Left hindlimb (tissue), 1 donor: ENCODE results near the gene FNIP2.
"Not testable (repeated sequence)": the region's sequence is repeated elsewhere in the genome, so short reads cannot be mapped to it uniquely, and the experiment has no call there.

Experiments used
- DNase-seq: peaks from one replicate; pipeline ENCODE4 v3.0.0-alpha.2; 2018

The FNIP2 gene

DNA sequence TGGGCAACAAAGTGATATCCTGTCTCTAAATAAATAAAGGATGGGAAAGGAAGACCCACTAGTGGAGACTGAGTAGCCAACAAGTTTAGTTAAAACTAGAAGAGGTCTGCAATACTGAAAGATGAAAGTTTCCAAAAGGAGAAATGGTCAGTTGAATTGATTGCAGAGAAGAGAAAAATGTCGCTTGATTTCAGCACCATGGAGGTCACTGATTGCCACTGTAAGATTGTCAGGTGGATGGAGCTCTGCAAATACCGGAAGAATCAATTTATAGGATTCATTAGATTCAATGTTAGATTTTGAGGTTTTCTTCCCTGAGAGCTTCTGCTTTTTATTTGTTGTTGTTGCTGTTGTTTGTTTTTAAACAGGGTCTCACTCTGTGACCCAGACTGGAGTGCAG, 5.4 kb upstream of the FNIP2 start:
- DNase-seq = no peak

GRCh38 chr4:158766434-158767044, 2.3 kb upstream of the FNIP2 start:
- DNase-seq = no peak

DNA sequence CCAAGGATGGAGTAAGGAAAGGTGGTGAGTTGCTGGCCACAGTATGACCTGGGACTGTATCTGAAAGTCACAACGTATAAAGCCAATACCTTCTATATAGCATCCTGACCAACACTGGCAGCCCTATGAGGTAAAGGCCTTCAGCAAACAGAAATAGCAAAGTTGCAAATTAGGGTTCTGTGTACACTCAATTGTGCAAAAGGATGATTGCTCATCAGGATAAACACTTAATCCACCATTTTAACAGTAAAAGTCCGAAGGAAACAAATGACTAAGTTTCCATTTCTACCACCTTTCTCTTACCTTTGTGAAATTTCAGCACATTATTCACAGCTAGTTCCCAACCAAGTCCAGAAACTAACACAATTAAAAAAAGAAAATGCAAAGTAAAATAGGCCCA, 1.4 kb upstream of the FNIP2 start:
- no peak for DNase-seq

DNA sequence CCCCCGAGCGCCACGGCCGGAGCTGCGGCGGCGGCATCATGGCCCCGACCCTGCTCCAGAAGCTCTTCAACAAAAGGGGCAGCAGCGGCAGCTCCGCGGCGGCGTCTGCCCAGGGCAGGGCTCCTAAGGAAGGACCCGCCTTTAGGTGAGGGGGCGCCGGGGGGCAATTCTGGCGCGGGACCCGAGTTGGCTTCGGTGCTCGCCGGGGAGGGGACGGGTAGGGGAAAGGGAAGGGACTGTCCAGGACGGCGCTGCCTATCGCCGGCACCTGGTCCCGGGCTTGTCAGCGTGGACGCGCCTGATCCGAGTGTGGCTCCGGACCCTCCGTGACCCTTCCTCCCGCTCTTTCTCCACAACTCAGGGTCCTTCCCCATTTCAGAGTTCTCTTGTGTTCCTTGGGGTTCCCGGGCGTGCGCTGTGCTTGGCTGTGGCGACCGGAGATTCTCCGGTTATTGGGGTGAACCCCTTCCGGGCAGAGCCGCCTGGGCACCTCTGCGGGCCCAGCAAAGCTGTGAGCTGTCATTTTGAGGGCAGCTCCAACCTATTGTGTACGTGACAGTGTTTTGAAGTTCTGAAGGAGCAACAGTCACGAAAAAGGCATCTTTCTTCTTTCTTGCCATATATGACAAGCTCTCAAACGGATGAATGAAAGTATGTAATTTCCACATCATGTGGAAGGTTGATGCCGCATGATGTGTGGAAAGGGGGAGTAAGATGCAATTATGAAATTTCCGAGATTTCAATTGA, 522 bp downstream of the FNIP2 start:
- DNase-seq = peak; percentile 62

- no peak for DNase-seq
These were observed 1.8 kb downstream of the FNIP2 start for GRCh38 chr4:158770671-158771070.

- DNase-seq = no peak
These were observed 3.0 kb downstream of the FNIP2 start for GRCh38 chr4:158771776-158772175.

DNA sequence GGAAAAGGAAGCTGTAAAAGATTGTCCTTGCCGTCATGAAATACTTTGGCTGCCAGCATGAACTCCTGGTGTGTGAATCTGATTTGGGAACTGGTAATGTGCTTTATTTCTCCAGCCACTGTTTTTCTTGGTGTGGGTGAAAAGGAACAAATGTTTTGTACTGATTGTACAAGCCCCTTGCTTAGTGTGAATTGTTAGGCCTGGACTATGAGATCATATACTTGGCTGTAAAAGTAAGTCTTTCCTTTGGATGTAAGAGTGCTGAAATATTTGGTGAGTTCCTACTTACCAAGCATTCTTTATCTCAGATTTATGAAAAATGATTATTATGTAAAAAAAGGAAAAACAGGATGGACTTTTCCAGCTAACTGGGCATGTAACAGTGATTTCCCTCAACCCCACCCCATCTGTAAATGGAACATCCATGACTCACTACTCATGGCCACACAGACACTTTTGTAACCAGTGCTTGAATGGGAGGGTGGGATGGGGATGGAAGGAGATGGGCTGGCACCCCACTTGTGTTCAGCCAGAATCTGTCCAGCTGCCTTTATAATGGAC, 6.3 kb downstream of the FNIP2 start:
- DNase-seq = no peak

DNA sequence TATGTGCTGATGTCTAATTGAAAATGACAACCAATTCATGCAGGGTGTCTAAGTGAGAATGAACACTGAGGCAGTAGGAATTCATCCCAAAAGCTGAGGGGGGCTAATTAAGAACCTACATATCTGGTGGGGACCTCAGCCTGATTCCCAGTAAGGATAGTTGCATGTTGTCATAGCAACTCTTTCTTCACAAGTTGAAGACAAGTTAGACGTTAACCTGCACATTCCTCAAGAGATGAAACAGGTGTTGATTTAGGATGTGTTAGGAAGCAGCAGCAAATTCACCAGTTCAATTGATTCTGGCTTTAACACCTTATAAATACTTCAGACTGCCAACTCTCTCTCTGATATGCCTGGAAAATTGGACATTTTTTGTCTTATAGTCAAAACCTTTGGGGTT, 7.3 kb downstream of the FNIP2 start:
- no peak for DNase-seq

GRCh38 chr4:158777423-158778155, 8.8 kb downstream of the FNIP2 start:
- DNase-seq = no peak

DNA sequence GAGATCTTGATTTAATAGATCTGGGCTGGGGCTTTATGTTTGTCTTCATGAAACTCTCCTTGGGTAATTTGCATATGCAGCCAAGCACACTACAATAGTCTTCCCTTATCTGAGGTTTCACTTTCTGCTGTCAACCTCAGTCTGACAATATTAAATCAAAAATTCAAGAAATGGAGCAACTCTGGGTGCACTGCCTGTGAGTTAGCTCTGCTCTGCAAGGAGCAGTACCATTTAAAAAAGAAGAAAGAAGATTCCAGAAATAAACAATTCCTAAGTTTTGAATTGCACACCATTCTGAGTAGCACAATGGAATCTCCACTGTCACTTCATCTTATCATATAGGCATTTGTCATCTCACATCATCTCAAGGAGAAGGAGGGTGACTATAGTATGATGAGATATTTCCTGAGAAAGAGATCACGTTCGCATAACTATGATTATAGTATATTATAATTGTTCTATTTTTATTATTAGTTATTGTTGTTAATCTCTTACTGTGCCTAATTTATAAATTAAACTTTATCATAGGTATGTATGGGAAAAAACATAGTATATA, 9.4 kb downstream of the FNIP2 start:
- no peak for DNase-seq

DNA sequence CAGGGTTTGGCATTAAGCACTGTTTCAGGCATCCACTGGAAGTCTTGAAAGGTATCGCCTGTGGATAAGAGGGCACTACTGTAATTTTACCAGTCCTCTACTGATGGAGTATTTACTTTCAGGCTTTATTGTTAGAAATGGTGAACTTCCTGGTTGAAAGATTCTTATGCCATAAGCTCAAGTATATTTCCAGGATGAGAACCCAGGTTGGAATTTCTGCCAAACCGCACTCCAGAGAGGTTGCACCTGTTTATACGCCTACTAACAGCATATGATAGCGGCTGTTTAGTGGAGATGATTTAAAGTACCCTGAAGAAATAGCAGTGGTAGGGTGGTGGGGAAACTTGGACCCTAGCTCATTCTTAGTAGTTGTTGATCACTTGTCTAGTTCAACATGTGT, 9.9 kb downstream of the FNIP2 start:
- no peak for DNase-seq

- DNase-seq = no peak
These were observed 13.1 kb downstream of the FNIP2 start for GRCh38 chr4:158781963-158782362.

DNA sequence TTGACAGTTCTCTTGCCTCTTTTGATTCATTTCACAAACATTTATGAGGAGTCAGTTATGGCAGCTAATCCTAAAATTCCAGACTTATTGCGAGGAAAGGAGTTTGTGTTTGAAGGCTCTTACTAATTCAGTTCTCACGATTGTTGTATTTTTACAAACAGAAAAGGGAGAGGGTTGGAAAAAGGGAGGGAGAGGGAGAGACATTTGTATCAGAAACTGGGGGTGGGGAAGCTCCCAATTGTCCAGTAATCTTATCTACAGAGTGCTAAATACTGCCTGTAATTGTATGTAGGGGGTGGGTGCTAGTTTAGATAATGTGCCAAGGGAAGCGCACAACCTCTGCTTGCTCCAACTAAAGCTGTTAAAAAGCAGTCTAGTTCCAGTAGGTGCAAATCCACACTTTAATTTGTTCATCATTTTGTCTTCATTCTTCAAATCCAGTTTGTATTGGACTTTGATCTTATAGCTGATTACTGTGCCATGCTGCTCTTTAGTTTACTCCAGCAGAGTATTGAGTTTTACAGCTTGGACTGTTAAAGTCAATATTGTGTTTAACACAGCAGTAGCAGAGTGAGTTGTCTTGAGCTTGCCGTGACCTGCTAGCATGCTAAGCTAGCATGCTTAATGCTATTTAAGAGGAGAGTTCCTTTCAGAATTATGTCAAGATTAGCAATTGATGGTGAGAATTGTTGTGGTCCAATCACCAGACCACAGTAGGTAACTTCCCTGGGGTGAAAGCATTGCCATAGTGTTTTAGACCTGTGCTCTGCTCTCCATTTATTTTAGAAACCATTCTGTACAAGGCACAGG, 13.9 kb downstream of the FNIP2 start:
- DNase-seq = no peak

GRCh38 chr4:158783785-158784184, 15.0 kb downstream of the FNIP2 start:
- no peak for DNase-seq

GRCh38 chr4:158785718-158786117, 16.9 kb downstream of the FNIP2 start:
- DNase-seq = no peak

GRCh38 chr4:158786121-158786601, 17.3 kb downstream of the FNIP2 start:
- DNase-seq = no peak

DNA sequence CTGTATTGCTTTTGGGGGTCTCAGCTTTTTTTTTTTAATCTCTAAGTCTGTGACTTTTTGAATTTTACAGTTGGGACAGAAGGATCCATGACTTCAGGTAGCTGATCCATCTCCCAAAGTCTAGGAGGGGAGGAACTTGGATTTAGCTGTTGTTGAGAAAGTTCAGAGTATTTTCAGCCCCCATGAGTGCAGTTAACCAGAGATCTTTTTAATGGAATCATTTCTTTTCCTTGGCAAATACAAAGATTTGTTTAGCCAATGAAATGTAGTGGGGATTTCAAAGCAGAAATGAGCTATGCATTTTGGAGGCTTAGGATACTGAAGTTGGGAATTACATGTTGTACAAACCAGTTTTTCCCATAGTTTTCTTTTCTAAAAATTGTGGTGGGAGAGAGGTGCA, 18.1 kb downstream of the FNIP2 start:
- DNase-seq = no peak

- DNase-seq = no peak
These were observed 19.1 kb downstream of the FNIP2 start for GRCh38 chr4:158787709-158788475.

GRCh38 chr4:158788516-158788915, 19.7 kb downstream of the FNIP2 start:
- no peak for DNase-seq

DNA sequence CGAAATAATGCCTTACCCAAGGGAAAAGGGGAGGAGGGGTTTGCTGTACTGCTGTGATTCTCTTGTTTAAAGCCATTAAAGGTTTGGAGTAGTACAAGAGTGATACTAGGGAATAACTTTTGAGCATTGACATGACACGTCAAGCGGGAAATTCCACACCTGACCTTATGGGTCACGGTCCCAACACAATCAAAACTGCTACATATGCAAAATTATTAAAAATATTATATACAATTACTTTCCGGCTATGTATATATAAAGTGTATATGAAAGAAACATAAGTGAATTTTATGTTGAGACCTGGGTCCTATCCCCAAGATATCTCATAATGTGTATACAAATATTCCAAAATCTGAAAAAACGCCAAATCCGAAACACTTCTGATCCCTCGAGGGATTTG, 21.0 kb downstream of the FNIP2 start:
- DNase-seq = no peak

DNA sequence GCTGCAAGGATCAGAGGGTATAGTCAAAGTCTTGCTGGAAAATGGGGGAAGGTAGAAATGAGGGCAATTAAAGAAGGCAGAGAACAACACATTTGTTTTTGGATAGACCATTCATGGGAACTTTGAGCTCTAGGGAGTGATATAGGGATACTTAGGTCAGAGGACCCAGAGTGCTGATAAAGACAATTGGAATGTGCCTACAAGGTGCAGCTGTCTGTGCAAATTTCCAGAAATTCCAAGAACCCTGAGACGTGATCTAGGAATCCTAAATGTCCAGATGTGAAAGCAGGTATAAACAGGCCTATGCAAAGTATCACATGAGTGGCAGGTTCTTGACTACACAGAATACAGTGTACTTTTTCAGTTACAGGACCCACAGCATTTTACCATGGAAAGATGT, 24.2 kb downstream of the FNIP2 start:
- DNase-seq = no peak

GRCh38 chr4:158793430-158793829, 24.6 kb downstream of the FNIP2 start:
- not testable (repeated sequence) for DNase-seq
